AG04450 (cell line): ENCODE measurements around the gene ARNT2. TPM values are rescaled to one million over a fixed set of nuclear protein-coding genes. Genes with fewer than 3 reads are reported as not detected.

Experiments
- CTCF ChIA-PET: fragments of 300-600, 350-600 bp; formaldehyde crosslinking; extraction: SDS; loops from one replicate; lab custom pipeline; 2022; ENCODE audit warnings: antibody characterized with exemption, inconsistent platforms; lab: Charles Lee
- POLR2A ChIA-PET: fragments of 350-600 bp; formaldehyde crosslinking; extraction: SDS; loops from one replicate; lab custom pipeline; 2021; ENCODE audit warnings: antibody characterized with exemption, inconsistent platforms; lab: Yijun Ruan, JAX
- DNase-seq: peaks from one replicate; pipeline ENCODE4 v3.0.0-alpha.2; 2011; ENCODE audit warnings: low read depth, low spot score
- H3K27ac ChIP-seq: one replicate; pipeline ENCODE4 v1.5.1; 2012; ENCODE audit warnings: low read depth, low read length, control low read depth
- H3K27me3 ChIP-seq: one replicate; pipeline ENCODE4 v1.6.0; 2012; ENCODE audit warnings: low read length; ENCODE audit not compliant: control insufficient read depth, insufficient read depth
- H3K4me3 ChIP-seq: 2 replicates; pipeline ENCODE4 v1.5.1; 2011; ENCODE audit warnings: mild to moderate bottlenecking, low read depth, low read length, control low read depth
- H3K9me3 ChIP-seq: 2 replicates; pipeline ENCODE4 v1.5.1; 2012; ENCODE audit warnings: low read length; ENCODE audit not compliant: control insufficient read depth, insufficient read depth
- polyA plus RNA-seq: library from polyadenylated mRNA; depleted of rRNA; stranded (reverse); fragments of >200 nt; gene quantifications from 2 replicates; pipeline ENCODE4 v1.2.3, GENCODE V29; 2011
- TF ChIP-seq, protein P1 (sequence below): IDR thresholded peaks from 2 replicates; pipeline ENCODE4 v1.5.1; 2011; ENCODE audit warnings: low read depth, low read length, control low read depth, inconsistent platforms

ARNT2 gene
- polyA plus RNA-seq, 1 experiment, result 36.8 TPM

DNA sequence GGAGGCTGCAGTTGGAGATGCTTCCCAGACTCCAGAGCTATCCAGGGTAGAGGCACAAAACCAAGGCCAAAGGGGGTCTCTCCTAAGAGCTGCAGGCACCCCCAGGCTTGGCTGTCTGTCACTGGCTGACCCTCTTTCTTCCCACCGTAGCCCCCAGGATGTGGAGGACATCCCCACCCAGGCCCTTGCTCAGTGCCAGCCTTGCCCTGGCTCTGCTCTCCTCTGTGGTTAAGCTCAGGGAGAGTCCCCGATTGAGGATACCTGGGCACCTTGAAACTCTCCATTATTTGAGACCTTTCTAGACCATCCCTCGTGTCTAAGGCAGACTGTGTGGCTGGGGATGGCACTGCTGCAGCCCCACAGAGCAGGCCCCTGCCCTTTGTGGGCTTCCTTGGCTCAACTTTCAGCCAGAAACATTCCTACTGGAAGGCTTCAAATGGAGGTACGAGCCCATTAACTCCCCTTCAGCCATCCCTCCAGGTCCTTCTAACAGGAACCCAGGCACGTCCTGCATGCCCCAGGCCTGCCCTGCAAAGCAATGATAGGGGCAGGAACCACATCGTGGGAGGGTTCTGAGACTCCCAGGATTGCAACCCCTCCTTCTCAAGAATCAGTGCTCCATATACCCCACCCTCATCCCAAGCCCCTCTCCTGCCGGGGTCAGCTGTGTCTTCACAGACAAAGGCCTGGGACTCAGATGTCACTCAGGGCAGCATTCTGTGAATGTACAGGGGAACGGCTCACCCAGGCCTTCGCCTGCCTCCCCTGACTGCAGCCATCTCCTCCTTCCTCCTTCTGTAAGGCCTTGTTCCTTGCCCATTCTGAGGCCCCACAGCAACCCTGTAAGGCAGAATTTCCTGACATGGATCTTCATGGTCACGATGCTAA lies 188.0 kb downstream of the ARNT2 start:
- no peak for DNase-seq
- POLR2A ChIA-PET, result no interaction called here
- H3K27me3 ChIP-seq, result no peaks in the 10 kb centered on the region
- no peak overlapping the region for H3K4me3 ChIP-seq
- H3K27ac ChIP-seq, result no peak overlapping the region
- TF ChIP-seq, protein P1, sequence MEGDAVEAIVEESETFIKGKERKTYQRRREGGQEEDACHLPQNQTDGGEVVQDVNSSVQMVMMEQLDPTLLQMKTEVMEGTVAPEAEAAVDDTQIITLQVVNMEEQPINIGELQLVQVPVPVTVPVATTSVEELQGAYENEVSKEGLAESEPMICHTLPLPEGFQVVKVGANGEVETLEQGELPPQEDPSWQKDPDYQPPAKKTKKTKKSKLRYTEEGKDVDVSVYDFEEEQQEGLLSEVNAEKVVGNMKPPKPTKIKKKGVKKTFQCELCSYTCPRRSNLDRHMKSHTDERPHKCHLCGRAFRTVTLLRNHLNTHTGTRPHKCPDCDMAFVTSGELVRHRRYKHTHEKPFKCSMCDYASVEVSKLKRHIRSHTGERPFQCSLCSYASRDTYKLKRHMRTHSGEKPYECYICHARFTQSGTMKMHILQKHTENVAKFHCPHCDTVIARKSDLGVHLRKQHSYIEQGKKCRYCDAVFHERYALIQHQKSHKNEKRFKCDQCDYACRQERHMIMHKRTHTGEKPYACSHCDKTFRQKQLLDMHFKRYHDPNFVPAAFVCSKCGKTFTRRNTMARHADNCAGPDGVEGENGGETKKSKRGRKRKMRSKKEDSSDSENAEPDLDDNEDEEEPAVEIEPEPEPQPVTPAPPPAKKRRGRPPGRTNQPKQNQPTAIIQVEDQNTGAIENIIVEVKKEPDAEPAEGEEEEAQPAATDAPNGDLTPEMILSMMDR, result no peak
- peaks cover 7% of the 10 kb centered on the region for H3K9me3 ChIP-seq
- CTCF ChIA-PET, result interaction anchor here (0.6 kb wide), 1 partner anchor 591 kb away, joined by 3 read pairs; no protein-coding TSS in a partner anchor

DNA sequence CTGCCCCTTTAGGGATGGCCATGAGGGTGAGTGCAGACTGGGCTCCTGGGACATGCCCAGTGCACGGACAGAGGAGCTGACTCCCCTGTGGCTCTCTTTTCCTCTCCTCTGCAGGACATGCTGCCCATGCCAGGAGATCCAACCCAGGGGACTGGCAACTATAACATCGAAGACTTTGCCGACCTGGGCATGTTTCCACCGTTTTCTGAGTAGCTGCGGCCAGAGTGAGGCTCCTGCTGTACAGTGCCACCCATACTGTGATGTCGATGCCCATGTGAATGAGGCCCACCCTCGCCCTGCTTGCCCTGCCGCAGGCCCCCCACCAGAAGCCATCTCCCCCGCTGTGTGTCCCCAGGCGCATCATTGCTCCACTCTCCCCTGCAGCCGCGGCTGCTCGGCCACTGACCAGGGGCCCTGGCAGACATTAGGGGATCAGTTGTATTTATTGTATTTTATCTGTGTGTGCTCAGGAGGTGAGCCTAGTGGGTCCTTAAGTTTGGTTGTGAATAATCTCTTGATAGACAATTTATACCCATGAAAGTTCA lies 189.4 kb downstream of the ARNT2 start:
- H3K27ac ChIP-seq, result no peak overlapping the region
- H3K4me3 ChIP-seq, result no peak overlapping the region
- CTCF ChIA-PET, result interaction anchor here (1.7 kb wide), 1 partner anchor 27 kb away, joined by 4 read pairs; no protein-coding TSS in a partner anchor
- DNase-seq, result no peak
- H3K27me3 ChIP-seq, result no peaks in the 10 kb centered on the region
- peaks cover 14% of the 10 kb centered on the region for H3K9me3 ChIP-seq
- POLR2A ChIA-PET, result interaction anchor here (0.6 kb wide), 1 partner anchor 68 kb away, joined by 4 read pairs; no protein-coding TSS in a partner anchor
- TF ChIP-seq, protein P1, result no peak

DNA sequence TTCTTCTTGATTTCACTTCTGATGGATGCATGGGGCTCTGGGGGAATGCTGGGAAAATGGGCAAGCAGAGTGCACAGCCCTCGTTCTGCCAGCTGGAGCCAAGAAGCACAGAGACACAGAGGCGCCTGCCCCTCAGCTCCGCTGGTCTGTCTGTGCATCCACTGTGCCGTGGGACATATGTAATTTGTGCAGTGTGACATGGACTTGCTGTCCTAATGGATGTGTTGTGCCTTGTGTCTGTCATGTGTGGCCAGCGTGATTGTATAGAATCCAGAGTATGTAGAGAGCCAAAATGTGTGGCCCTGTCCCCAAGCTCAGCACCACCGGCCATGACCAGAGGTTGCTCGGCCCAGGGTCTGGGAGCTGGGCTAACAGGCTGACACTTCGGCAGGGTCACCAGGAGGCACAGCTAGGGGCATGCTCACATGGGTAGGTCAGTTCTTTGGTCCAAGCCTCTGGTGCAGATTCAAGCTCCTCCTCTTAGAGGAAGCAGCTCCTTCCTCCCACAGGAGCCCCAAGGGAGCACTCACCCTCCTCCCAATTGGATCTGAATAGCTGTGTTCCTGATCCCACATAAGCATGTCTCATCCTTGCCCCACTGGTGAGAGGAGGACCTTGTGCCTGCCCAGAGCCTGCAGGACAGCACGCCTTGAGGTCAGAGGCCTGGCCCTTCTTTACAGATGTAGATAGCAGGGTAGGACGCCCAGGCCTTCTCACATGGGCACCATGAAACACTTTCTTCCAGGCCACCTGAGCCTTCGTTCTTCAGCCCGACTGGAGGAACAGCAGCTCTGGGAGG lies 190.1 kb downstream of the ARNT2 start:
- ChIA-PET CTCF (interaction anchor here (1.7 kb wide), 1 partner anchor 28 kb away, joined by 4 read pairs; no protein-coding TSS in a partner anchor), POLR2A (no interaction called here)
- no peaks in the 10 kb centered on the region for H3K27me3 ChIP-seq
- H3K27ac ChIP-seq, result no peak overlapping the region
- TF ChIP-seq, protein P1, result no peak
- H3K4me3 ChIP-seq, result no peak overlapping the region
- no peak for DNase-seq
- H3K9me3 ChIP-seq, result peaks cover 14% of the 10 kb centered on the region

DNA sequence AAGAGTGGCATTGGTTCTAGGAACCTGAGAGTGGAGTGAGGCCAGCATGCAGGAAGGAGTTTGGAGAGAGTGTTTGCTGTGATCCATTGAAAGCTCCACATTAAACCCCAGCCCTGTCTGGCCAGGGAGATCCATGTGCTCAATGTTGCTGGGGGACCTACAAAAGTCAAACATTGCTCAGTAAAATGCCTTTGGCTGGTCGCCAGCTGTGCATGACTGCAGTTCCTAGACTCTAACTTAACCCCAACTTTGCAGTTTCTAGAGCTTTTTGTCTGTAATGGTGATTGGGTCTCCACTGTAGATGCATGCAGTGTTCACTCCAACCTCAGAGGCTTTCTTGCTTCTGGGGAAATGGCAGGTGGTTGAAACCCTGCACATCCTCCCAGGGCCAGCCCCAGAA lies 191.2 kb downstream of the ARNT2 start:
- Histone ChIP-seq H3K27me3 (no peaks in the 10 kb centered on the region), H3K27ac (no peak overlapping the region), H3K9me3 (peaks cover 17% of the 10 kb centered on the region), H3K4me3 (no peak overlapping the region)
- TF ChIP-seq, protein P1, result no peak
- POLR2A ChIA-PET, result no interaction called here
- DNase-seq, result no peak
- CTCF ChIA-PET, result interaction anchor here (0.6 kb wide), 1 partner anchor 45 kb away, joined by 3 read pairs; no protein-coding TSS in a partner anchor
